MM.1S (cell line): ENCODE data around the gene NATD1.

Experiments used
- DNase-seq: peaks from one replicate; pipeline ENCODE4 v3.0.0-alpha.2; 2015
- H2AFZ ChIP-seq: fragments of 300-600 bp; sonication (generic); 2 replicates; pipeline ENCODE4 v1.6.0; 2016; ENCODE audit warnings: antibody characterized with exemption, low read length
- H3F3A ChIP-seq: fragments of 300-600 bp; sonication (generic); 2 replicates; pipeline ENCODE4 v1.6.1; 2016; ENCODE audit warnings: mild to moderate bottlenecking, antibody characterized with exemption, low read length, moderate library complexity, mixed read lengths; ENCODE audit not compliant: insufficient read depth
- H3K27ac ChIP-seq: fragments of 300-600 bp; sonication (generic); 2 replicates; pipeline ENCODE4 v1.5.1; 2016; ENCODE audit warnings: mild to moderate bottlenecking, low read length
- H3K27me3 ChIP-seq: fragments of 300-600 bp; sonication (generic); replicated peaks from 2 replicates; pipeline ENCODE4 v1.6.0; 2016; ENCODE audit warnings: low read length; ENCODE audit not compliant: insufficient read depth
- H3K36me3 ChIP-seq: fragments of 300-600 bp; sonication (generic); replicated peaks from 2 replicates; pipeline ENCODE4 v1.6.1; 2016; ENCODE audit warnings: mild to moderate bottlenecking, low read length, mixed read lengths; ENCODE audit not compliant: insufficient read depth
- H3K4me1 ChIP-seq: fragments of 300-600 bp; sonication (generic); 2 replicates; pipeline ENCODE4 v1.6.1; 2016; ENCODE audit warnings: low read length, mixed read lengths
- H3K4me2 ChIP-seq: fragments of 300-600 bp; sonication (generic); 2 replicates; pipeline ENCODE4 v1.6.0; 2016; ENCODE audit warnings: low read depth, low read length
- H3K4me3 ChIP-seq: fragments of 300-600 bp; sonication (generic); 2 replicates; pipeline ENCODE4 v1.5.1; 2016; ENCODE audit warnings: low read length, mixed read lengths
- H3K79me2 ChIP-seq: fragments of 300-600 bp; sonication (generic); 2 replicates; pipeline ENCODE4 v1.6.1; 2016; ENCODE audit warnings: mixed run types, low read length, mixed read lengths
- H3K9ac ChIP-seq: fragments of 300-600 bp; sonication (generic); 2 replicates; pipeline ENCODE4 v1.6.1; 2016; ENCODE audit warnings: low read length, mixed read lengths
- H3K9me2 ChIP-seq: fragments of 300-600 bp; sonication (generic); replicated peaks from 2 replicates; pipeline ENCODE4 v1.6.1; 2016; ENCODE audit warnings: mild to moderate bottlenecking, low read length, mixed read lengths; ENCODE audit not compliant: insufficient read depth
- H3K9me3 ChIP-seq: fragments of 300-600 bp; sonication (generic); replicated peaks from 2 replicates; pipeline ENCODE4 v1.6.1; 2016; ENCODE audit warnings: mild to moderate bottlenecking, low read length, mixed read lengths; ENCODE audit not compliant: insufficient read depth
- H4K20me1 ChIP-seq: fragments of 300-600 bp; sonication (generic); 2 replicates; pipeline ENCODE4 v1.6.1; 2016; ENCODE audit warnings: mild to moderate bottlenecking, low read length, moderate library complexity, mixed read lengths; ENCODE audit not compliant: insufficient read depth
- EZH2 ChIP-seq: fragments of 300-600 bp; sonication (generic); optimal IDR thresholded peaks from 2 replicates; pipeline ENCODE3; 2017; ENCODE audit warnings: low read depth, mild to moderate bottlenecking, antibody characterized with exemption, low read length, mixed read lengths
- EZH2phosphoT487 ChIP-seq: fragments of 300-600 bp; sonication (generic); IDR thresholded peaks from 2 replicates; pipeline ENCODE4 v1.6.1; 2018; ENCODE audit warnings: antibody characterized with exemption, low read length
- TF ChIP-seq, protein P1 (sequence below): fragments of 300-600 bp; sonication (generic); IDR thresholded peaks from 2 replicates; pipeline ENCODE4 v1.5.1; 2016; ENCODE audit warnings: antibody characterized with exemption, low read length, mixed read lengths

NATD1 gene

GRCh38 chr17:21235921-21236320 is 17.3 kb downstream of the NATD1 start:
- no peak for DNase-seq
- no peaks in the 10 kb centered on the region for H3K4me1 ChIP-seq
- H3K9me2 ChIP-seq = no peaks in the 10 kb centered on the region
- H3K9me3 ChIP-seq = no peaks in the 10 kb centered on the region
- H3K79me2 ChIP-seq = no peaks in the 10 kb centered on the region
- H3F3A ChIP-seq = no peaks in the 10 kb centered on the region
- no peak overlapping the region for H3K9ac ChIP-seq
- H3K4me2 ChIP-seq = no peak overlapping the region
- no peaks in the 10 kb centered on the region for H3K27me3 ChIP-seq
- no peak overlapping the region for H3K27ac ChIP-seq
- H2AFZ ChIP-seq = no peak overlapping the region
- TF ChIP-seq EZH2 (no peak), EZH2phosphoT487 (no peak)
- TF ChIP-seq, protein P1, sequence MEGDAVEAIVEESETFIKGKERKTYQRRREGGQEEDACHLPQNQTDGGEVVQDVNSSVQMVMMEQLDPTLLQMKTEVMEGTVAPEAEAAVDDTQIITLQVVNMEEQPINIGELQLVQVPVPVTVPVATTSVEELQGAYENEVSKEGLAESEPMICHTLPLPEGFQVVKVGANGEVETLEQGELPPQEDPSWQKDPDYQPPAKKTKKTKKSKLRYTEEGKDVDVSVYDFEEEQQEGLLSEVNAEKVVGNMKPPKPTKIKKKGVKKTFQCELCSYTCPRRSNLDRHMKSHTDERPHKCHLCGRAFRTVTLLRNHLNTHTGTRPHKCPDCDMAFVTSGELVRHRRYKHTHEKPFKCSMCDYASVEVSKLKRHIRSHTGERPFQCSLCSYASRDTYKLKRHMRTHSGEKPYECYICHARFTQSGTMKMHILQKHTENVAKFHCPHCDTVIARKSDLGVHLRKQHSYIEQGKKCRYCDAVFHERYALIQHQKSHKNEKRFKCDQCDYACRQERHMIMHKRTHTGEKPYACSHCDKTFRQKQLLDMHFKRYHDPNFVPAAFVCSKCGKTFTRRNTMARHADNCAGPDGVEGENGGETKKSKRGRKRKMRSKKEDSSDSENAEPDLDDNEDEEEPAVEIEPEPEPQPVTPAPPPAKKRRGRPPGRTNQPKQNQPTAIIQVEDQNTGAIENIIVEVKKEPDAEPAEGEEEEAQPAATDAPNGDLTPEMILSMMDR = no peak
- no peaks in the 10 kb centered on the region for H4K20me1 ChIP-seq
- H3K36me3 ChIP-seq = no peaks in the 10 kb centered on the region
- no peak overlapping the region for H3K4me3 ChIP-seq

DNA sequence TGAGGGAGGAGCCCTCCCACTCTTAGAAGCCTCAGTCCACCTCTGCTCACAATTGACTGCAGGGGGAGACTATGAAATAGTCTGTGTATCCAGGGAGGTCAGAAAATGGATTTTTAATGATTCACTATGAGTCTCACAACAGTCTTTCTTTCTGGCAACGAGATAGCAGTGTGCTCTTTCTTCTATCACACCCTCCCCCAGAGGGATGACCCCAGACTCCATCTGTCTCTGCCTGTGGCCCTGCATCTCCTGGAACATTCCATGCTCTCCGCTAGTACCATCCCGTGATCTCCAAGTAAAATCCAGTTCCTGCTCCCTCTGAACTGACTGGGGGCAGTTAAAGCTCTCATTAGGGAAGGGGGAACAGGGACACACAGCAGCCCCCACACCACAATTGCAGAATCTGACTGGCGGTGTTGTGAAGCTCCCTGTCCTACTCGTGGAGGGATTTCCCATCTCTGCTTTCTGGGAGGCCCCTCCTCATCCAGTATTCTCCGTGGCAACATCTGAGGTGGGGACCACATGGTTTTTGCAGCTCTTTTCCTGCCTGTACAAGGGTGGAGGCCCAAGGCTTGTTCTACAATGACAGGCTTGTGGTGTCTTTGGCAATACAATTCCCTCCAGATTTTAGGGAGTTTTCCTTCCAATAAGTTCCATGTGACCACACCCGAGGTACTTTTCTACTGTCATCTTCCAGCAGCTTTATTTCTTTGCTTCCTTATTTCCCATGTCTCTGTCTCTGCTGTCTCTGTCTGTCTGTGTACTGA is 19.4 kb downstream of the NATD1 start:
- H3K4me1 ChIP-seq = no peaks in the 10 kb centered on the region
- no peak overlapping the region for H3K4me2 ChIP-seq
- H2AFZ ChIP-seq = no peak overlapping the region
- no peak for DNase-seq
- H3K36me3 ChIP-seq = no peaks in the 10 kb centered on the region
- H3K4me3 ChIP-seq = no peak overlapping the region
- no peak overlapping the region for H3K27ac ChIP-seq
- no peaks in the 10 kb centered on the region for H3K9me2 ChIP-seq
- H3K79me2 ChIP-seq = no peaks in the 10 kb centered on the region
- no peaks in the 10 kb centered on the region for H4K20me1 ChIP-seq
- H3K9me3 ChIP-seq = no peaks in the 10 kb centered on the region
- TF ChIP-seq EZH2 (no peak), EZH2phosphoT487 (no peak)
- TF ChIP-seq, protein P1 = no peak
- H3F3A ChIP-seq = no peaks in the 10 kb centered on the region
- H3K27me3 ChIP-seq = no peaks in the 10 kb centered on the region
- H3K9ac ChIP-seq = no peak overlapping the region

DNA sequence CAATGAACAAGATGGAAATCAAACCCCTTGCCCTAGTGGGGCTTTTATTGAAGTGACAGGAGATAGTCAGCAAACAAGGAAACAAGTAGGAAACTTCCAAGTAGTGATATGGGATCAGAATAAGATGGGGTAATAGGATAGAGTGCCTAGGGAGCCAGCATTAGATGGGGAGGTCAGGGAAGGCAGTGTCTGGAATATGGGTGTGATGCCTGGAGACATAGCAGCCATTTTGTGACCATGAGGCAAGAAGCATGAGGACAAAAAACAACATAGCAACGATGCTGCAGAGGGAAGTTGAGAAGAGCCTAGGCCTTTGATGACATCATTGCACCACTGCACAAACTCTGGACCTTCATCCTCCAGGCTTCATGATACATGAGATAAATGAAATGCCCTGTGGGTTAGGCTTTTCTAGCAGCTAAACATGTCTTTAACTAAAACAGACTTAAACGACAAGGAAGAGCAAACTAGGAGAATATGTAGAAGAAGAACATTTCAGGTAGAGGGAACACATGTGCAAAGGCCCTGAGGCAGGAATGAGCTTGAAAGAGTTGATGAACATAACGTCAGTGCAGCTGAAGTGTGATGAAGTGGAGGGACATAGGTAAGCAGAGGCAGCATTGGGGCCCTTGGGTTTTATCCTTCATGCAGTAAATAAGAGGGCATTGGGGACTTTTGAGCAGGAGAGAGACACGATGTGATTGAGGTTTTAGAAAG is 21.0 kb downstream of the NATD1 start:
- H3K9me3 ChIP-seq = no peaks in the 10 kb centered on the region
- H3K4me3 ChIP-seq = no peak overlapping the region
- no peaks in the 10 kb centered on the region for H4K20me1 ChIP-seq
- no peaks in the 10 kb centered on the region for H3K4me1 ChIP-seq
- no peak overlapping the region for H3K27ac ChIP-seq
- no peak overlapping the region for H3K9ac ChIP-seq
- no peaks in the 10 kb centered on the region for H3K27me3 ChIP-seq
- TF ChIP-seq EZH2 = no peak
- TF ChIP-seq, protein P1 = no peak
- no peak for TF ChIP-seq EZH2phosphoT487
- H3K4me2 ChIP-seq = no peak overlapping the region
- no peak overlapping the region for H2AFZ ChIP-seq
- H3K9me2 ChIP-seq = no peaks in the 10 kb centered on the region
- H3K79me2 ChIP-seq = no peaks in the 10 kb centered on the region
- DNase-seq = no peak
- H3F3A ChIP-seq = no peaks in the 10 kb centered on the region
- H3K36me3 ChIP-seq = no peaks in the 10 kb centered on the region
